Measurements from ENCODE around the gene KLHL22. TPM values are rescaled to one million over a fixed set of nuclear protein-coding genes. Genes with fewer than 3 reads are reported as not detected.

Gene KLHL22
- total and polyA plus RNA-seq, 2 of the 13 experiments (the other 11 are each of a cell fraction or from before 2014, with no cell fraction given) = 10.9 to 14.8 TPM

- TF ChIP-seq, protein P1, sequence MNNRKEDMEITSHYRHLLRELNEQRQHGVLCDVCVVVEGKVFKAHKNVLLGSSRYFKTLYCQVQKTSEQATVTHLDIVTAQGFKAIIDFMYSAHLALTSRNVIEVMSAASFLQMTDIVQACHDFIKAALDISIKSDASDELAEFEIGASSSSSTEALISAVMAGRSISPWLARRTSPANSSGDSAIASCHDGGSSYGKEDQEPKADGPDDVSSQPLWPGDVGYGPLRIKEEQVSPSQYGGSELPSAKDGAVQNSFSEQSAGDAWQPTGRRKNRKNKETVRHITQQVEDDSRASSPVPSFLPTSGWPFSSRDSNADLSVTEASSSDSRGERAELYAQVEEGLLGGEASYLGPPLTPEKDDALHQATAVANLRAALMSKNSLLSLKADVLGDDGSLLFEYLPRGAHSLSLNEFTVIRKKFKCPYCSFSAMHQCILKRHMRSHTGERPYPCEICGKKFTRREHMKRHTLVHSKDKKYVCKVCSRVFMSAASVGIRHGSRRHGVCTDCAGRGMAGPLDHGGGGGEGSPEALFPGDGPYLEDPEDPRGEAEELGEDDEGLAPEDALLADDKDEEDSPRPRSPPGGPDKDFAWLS (CRISPR knock-in tag; IDR thresholded peaks at IDR 0.05; ENCODE audit: borderline replicate concordance) = no peak
- TF ChIP-seq PRDM10 (CRISPR knock-in tag; IDR thresholded peaks at IDR 0.05; ENCODE audit: low read depth) = no peak
- TF ChIP-seq SOX6 (IDR thresholded peaks at IDR 0.05) = no peak
- no peak for TF ChIP-seq SOX6 (CRISPR knock-in tag; IDR thresholded peaks at IDR 0.05)
- TF ChIP-seq, protein P2, sequence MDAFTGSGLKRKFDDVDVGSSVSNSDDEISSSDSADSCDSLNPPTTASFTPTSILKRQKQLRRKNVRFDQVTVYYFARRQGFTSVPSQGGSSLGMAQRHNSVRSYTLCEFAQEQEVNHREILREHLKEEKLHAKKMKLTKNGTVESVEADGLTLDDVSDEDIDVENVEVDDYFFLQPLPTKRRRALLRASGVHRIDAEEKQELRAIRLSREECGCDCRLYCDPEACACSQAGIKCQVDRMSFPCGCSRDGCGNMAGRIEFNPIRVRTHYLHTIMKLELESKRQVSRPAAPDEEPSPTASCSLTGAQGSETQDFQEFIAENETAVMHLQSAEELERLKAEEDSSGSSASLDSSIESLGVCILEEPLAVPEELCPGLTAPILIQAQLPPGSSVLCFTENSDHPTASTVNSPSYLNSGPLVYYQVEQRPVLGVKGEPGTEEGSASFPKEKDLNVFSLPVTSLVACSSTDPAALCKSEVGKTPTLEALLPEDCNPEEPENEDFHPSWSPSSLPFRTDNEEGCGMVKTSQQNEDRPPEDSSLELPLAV (CRISPR knock-in tag; conservative IDR thresholded peaks at IDR 0.05; ENCODE audit: low read depth) = no peak
- 0 out of 2 replicates have a peak, but pooled peaks have one; percentile 32 for TF ChIP-seq PREB (CRISPR knock-in tag; IDR thresholded peaks at IDR 0.05)
- no peak for TF ChIP-seq ZNF138 (CRISPR knock-in tag; IDR thresholded peaks at IDR 0.05; ENCODE audit: low read depth)
- TF ChIP-seq NCOA2 (CRISPR knock-in tag; IDR thresholded peaks at IDR 0.05) = no peak
- TF ChIP-seq SP1 (IDR thresholded peaks at IDR 0.05) = no peak
- TF ChIP-seq SP1 (CRISPR knock-in tag; IDR thresholded peaks at IDR 0.05) = no peak
- TF ChIP-seq CEBPB (IDR thresholded peaks at IDR 0.05; ENCODE audit: borderline replicate concordance, low read depth, low read length) = no peak
- TF ChIP-seq REXO4 (CRISPR knock-in tag; IDR thresholded peaks at IDR 0.05; ENCODE audit: borderline replicate concordance) = no peak
- TF ChIP-seq ZNF225 (CRISPR knock-in tag; IDR thresholded peaks at IDR 0.05) = no peak; the same call in 1 of the 2 replicates
- no peak for TF ChIP-seq DPF2 (CRISPR knock-in tag; IDR thresholded peaks at IDR 0.05; ENCODE audit: borderline replicate concordance, low read depth)
- TF ChIP-seq NFE2 (CRISPR knock-in tag; IDR thresholded peaks at IDR 0.05) = no peak
- TF ChIP-seq ZNF563 (CRISPR knock-in tag; IDR thresholded peaks at IDR 0.05) = peak; percentile 37; the same call in 1 of the 2 replicates
- TF ChIP-seq ZNF530 (CRISPR knock-in tag; IDR thresholded peaks at IDR 0.05; ENCODE audit: low read depth) = no peak
- TF ChIP-seq HNF4A (CRISPR knock-in tag; IDR thresholded peaks at IDR 0.05) = no peak
- TF ChIP-seq ZNF616 (CRISPR knock-in tag; IDR thresholded peaks at IDR 0.05; ENCODE audit: low read depth) = no peak
Measured at GRCh38 chr22:20393705-20394476, 101.7 kb downstream of the KLHL22 start, which contains the start of gene ZNF74 (continued).

All from HepG2 (cell line).